GM20431 (cell line): ENCODE data around the gene GALNS.

ENCODE experiments used
- in situ Hi-C: fragments of 300-500 bp; cut with MseI, MboI; formaldehyde crosslinking; loops from one replicate; pipeline ENCODE4 v1.15.0; 2020; ENCODE audit warnings: low sequenced_read_pairs; ENCODE audit not compliant: unreplicated experiment

The GALNS gene

GRCh38 chr16:88877564-88878289, 21.0 kb upstream of the GALNS start:
- in situ Hi-C loops = no loop called here

- in situ Hi-C loops = no loop called here
Measured at GRCh38 chr16:88876942-88877526, 20.3 kb upstream of the GALNS start.

- in situ Hi-C loops = no loop called here
Measured at GRCh38 chr16:88875703-88876234, 19.0 kb upstream of the GALNS start.

- in situ Hi-C loops = no loop called here
Measured at GRCh38 chr16:88874938-88875599, 18.3 kb upstream of the GALNS start.

- in situ Hi-C loops = no loop called here
Measured at GRCh38 chr16:88872650-88873331, 16.0 kb upstream of the GALNS start.

- in situ Hi-C loops = no loop called here
Measured at GRCh38 chr16:88871730-88872416, 15.1 kb upstream of the GALNS start.

- in situ Hi-C loops = no loop called here
Measured at GRCh38 chr16:88871349-88871702, 14.6 kb upstream of the GALNS start.

- in situ Hi-C loops = no loop called here
Measured at GRCh38 chr16:88870608-88871348, 14.0 kb upstream of the GALNS start.

- in situ Hi-C loops = no loop called here
Measured at GRCh38 chr16:88869673-88869980, 12.9 kb upstream of the GALNS start.

- in situ Hi-C loops = no loop called here
Measured at GRCh38 chr16:88868974-88869672, 12.4 kb upstream of the GALNS start.

- in situ Hi-C loops = no loop called here
Measured at GRCh38 chr16:88867581-88868246, 11.0 kb upstream of the GALNS start.

GRCh38 chr16:88866151-88866920, 9.6 kb upstream of the GALNS start, which contains the start of gene PABPN1L:
Gene PABPN1L (minus strand): TSS chr16:88866660. CDS start chr16:88866606, 54 bp downstream.
- in situ Hi-C loops = no loop called here

GRCh38 chr16:88865742-88866141, 9.0 kb upstream of the GALNS start:
- in situ Hi-C loops = no loop called here

GRCh38 chr16:88865310-88865709, 8.6 kb upstream of the GALNS start:
- in situ Hi-C loops = no loop called here

GRCh38 chr16:88864521-88864920, 7.8 kb upstream of the GALNS start:
- in situ Hi-C loops = no loop called here

- in situ Hi-C loops = no loop called here
Measured at GRCh38 chr16:88864099-88864498, 7.4 kb upstream of the GALNS start.

- in situ Hi-C loops = no loop called here
Measured at GRCh38 chr16:88863426-88863825, 6.7 kb upstream of the GALNS start.

GRCh38 chr16:88862968-88863367, 6.2 kb upstream of the GALNS start:
- in situ Hi-C loops = no loop called here
